PFSK-1 (cell line): Measurements from ENCODE around the gene HPSE.

Experiments
- FOXP2 ChIP-seq: optimal IDR thresholded peaks from 2 replicates; pipeline ENCODE3; 2011; ENCODE audit warnings: borderline replicate concordance, control low read depth, inconsistent platforms; ENCODE audit not compliant: insufficient read depth; ENCODE audit errors: extremely low read length, extremely low read depth
- POLR2AphosphoS5 ChIP-seq: IDR thresholded peaks from 2 replicates; pipeline ENCODE4 v1.6.1; 2012; ENCODE audit warnings: low read depth, mild to moderate bottlenecking, control low read depth, low read length, moderate library complexity
- REST ChIP-seq, 2 experiments: IDR thresholded peaks; 2 replicates each; pipeline versions ENCODE4 v1.6.1 to v1.8.0; 2011 to 2012; ENCODE audit warnings: low read depth in 2 of 2, low read length in 2 of 2, control low read depth in 1 of 2, inconsistent platforms in 1 of 2, mild to moderate bottlenecking in 1 of 2, moderate library complexity in 1 of 2; ENCODE audit not compliant: insufficient read depth in 1 of 2
- SIN3A ChIP-seq: IDR thresholded peaks from 2 replicates; pipeline ENCODE4 v1.6.1; 2012; ENCODE audit warnings: mild to moderate bottlenecking, low read length, moderate library complexity, borderline replicate concordance; ENCODE audit not compliant: insufficient read depth
- TAF1 ChIP-seq: IDR thresholded peaks from 2 replicates; pipeline ENCODE4 v1.6.1; 2012; ENCODE audit warnings: low read length, control low read depth, borderline replicate concordance; ENCODE audit not compliant: insufficient read depth

Gene HPSE

GRCh38 chr4:83362492-83363329 is 28.1 kb upstream of the HPSE start:
- no peak for TF ChIP-seq REST (IDR thresholded peaks at IDR 0.05; ENCODE audit: insufficient read depth in 1 of 2, low read depth in 2 of 2, low read length in 2 of 2)
- no peak for TF ChIP-seq SIN3A
- no peak for TF ChIP-seq TAF1
- TF ChIP-seq POLR2AphosphoS5 = no peak
- TF ChIP-seq FOXP2 = no peak

- TF ChIP-seq SIN3A (no peak), FOXP2 (no peak), POLR2AphosphoS5 (no peak), REST (IDR thresholded peaks at IDR 0.05; ENCODE audit: insufficient read depth in 1 of 2, low read depth in 2 of 2, low read length in 2 of 2) (no peak), TAF1 (no peak)
Observed at GRCh38 chr4:83361416-83362103, 26.9 kb upstream of the HPSE start.

- TF ChIP-seq FOXP2 = no peak
- no peak for TF ChIP-seq POLR2AphosphoS5
- no peak for TF ChIP-seq REST (IDR thresholded peaks at IDR 0.05; ENCODE audit: insufficient read depth in 1 of 2, low read depth in 2 of 2, low read length in 2 of 2)
- no peak for TF ChIP-seq SIN3A
- TF ChIP-seq TAF1 = no peak
Observed at GRCh38 chr4:83360018-83360417, 25.4 kb upstream of the HPSE start.

- TF ChIP-seq TAF1 = no peak
- TF ChIP-seq POLR2AphosphoS5 = no peak
- no peak for TF ChIP-seq SIN3A
- no peak for TF ChIP-seq FOXP2
- TF ChIP-seq REST (IDR thresholded peaks at IDR 0.05; ENCODE audit: insufficient read depth in 1 of 2, low read depth in 2 of 2, low read length in 2 of 2) = no peak
Observed at GRCh38 chr4:83358410-83358809, 23.8 kb upstream of the HPSE start.
